ENCODE measurements around the gene FAM83F. TPM values are rescaled to one million over a fixed set of nuclear protein-coding genes. Genes with fewer than 3 reads are reported as not detected.

FAM83F gene
- polyA plus RNA-seq, 1 donor (not counting 4 experiments of a cell fraction or from before 2014, with no cell fraction given) = 22.8 TPM

DNA sequence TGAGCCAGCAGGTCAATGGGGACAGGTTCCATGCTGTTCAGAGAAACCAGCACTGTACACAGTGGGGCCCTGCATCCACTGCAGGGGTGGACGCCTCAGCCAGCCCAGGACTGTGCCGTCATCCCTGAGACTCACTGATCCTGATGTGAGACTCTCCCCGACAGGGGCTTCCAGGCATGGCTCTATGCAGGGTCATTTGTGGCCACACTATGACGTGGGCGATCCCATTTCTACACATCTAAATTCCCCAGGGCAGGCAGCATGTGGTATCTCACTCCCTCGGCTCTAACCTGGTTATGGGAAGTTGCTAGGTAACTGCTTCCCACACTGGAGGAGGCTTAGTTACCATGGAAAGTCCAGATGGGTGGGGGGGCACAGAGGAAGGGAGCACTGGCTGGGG lies 14.2 kb upstream of the FAM83F start:
- no peak overlapping the region for H2AFZ ChIP-seq (ENCODE audit: control insufficient read depth, low read length)
- H3K27me3 ChIP-seq (ENCODE audit: control insufficient read depth, extremely low read depth, insufficient read depth, low read length) = peaks cover 16% of the 10 kb centered on the region

DNA sequence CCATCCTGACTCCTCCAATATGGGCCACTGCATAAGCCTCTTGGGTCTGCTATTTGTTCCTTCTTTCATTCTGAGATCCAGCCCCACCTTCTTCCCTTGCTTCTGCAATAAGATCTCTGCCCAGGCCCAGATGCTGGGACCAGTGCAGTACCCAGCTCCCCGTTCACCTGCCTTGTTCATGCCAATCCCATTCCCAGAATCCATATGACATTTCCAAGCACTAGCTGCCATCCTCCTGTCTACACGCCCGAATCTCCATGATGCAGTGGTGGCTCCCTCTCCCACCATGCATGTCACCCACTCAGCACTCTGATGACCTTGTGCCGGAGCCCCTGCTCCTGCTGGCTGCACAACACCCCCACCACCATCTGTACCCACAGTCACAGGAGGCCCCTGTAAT lies 11.4 kb upstream of the FAM83F start:
- dilution Hi-C loops (cut with MboI; ENCODE audit: extremely low pct_ligation_motif_present, low sequenced_read_pairs) = no loop called here

More for the DNA sequence above, 14.2 kb upstream of the FAM83F start:
- no peaks in the 10 kb centered on the region for H3K36me3 ChIP-seq (ENCODE audit: control insufficient read depth in 2 of 2, extremely low read depth in 1 of 2, insufficient read depth in 2 of 2, low read length in 2 of 2)
- DNase-seq (ENCODE audit: low read depth, low spot score) (no peak), FAIRE-seq (no peak)
- H3K9me1 ChIP-seq (ENCODE audit: control insufficient read depth, extremely low read depth, insufficient read depth, low read length) = no peaks in the 10 kb centered on the region
- dilution Hi-C loops (cut with MboI; ENCODE audit: extremely low pct_ligation_motif_present, low sequenced_read_pairs) = no loop called here
- no peak overlapping the region for H3K4me3 ChIP-seq (ENCODE audit: control insufficient read depth in 2 of 3, extremely low read depth in 1 of 3, insufficient read depth in 2 of 3, low read depth in 1 of 3, low read length in 3 of 3)
- H4K20me1 ChIP-seq (ENCODE audit: control insufficient read depth, extremely low read depth, insufficient read depth, low read length) = no peaks in the 10 kb centered on the region
- no peaks in the 10 kb centered on the region for H3K79me2 ChIP-seq (ENCODE audit: control insufficient read depth, insufficient read depth, low read length)
- peaks cover 20% of the 10 kb centered on the region for H3K4me1 ChIP-seq (ENCODE audit: control insufficient read depth, extremely low read depth, insufficient read depth, low read length)
- H3K9me3 ChIP-seq (ENCODE audit: control insufficient read depth, low read depth, low read length) = no peaks in the 10 kb centered on the region
- no peak overlapping the region for H3K4me2 ChIP-seq (ENCODE audit: control insufficient read depth, extremely low read depth, insufficient read depth, low read depth, low read length)
- H3K27ac ChIP-seq (ENCODE audit: control insufficient read depth, insufficient read depth, low read length) = no peak overlapping the region
- TF ChIP-seq, protein P1, sequence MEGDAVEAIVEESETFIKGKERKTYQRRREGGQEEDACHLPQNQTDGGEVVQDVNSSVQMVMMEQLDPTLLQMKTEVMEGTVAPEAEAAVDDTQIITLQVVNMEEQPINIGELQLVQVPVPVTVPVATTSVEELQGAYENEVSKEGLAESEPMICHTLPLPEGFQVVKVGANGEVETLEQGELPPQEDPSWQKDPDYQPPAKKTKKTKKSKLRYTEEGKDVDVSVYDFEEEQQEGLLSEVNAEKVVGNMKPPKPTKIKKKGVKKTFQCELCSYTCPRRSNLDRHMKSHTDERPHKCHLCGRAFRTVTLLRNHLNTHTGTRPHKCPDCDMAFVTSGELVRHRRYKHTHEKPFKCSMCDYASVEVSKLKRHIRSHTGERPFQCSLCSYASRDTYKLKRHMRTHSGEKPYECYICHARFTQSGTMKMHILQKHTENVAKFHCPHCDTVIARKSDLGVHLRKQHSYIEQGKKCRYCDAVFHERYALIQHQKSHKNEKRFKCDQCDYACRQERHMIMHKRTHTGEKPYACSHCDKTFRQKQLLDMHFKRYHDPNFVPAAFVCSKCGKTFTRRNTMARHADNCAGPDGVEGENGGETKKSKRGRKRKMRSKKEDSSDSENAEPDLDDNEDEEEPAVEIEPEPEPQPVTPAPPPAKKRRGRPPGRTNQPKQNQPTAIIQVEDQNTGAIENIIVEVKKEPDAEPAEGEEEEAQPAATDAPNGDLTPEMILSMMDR (optimal IDR thresholded peaks at IDR 0.05 in 1 of 3, IDR thresholded peaks at IDR 0.05 in 1 of 3, conservative IDR thresholded peaks at IDR 0.05 in 1 of 3; ENCODE audit: extremely low read depth in 1 of 3, insufficient read depth in 2 of 3, low read length in 3 of 3) = no peak
- TF ChIP-seq EZH2 (IDR thresholded peaks at IDR 0.05; ENCODE audit: low read length) = no peak
- H3K9ac ChIP-seq (ENCODE audit: control insufficient read depth, extremely low read depth, insufficient read depth, low read length) = no peak overlapping the region

More for the DNA sequence above, 11.4 kb upstream of the FAM83F start:
- TF ChIP-seq EZH2 (IDR thresholded peaks at IDR 0.05; ENCODE audit: low read length) = no peak
- TF ChIP-seq, protein P1 (optimal IDR thresholded peaks at IDR 0.05 in 1 of 3, IDR thresholded peaks at IDR 0.05 in 1 of 3, conservative IDR thresholded peaks at IDR 0.05 in 1 of 3; ENCODE audit: extremely low read depth in 1 of 3, insufficient read depth in 2 of 3, low read length in 3 of 3) = no peak
- no peak overlapping the region for H3K4me2 ChIP-seq (ENCODE audit: control insufficient read depth, extremely low read depth, insufficient read depth, low read depth, low read length)
- no peak overlapping the region for H3K4me3 ChIP-seq (ENCODE audit: control insufficient read depth in 2 of 3, extremely low read depth in 1 of 3, insufficient read depth in 2 of 3, low read depth in 1 of 3, low read length in 3 of 3)
- no peaks in the 10 kb centered on the region for H3K9me1 ChIP-seq (ENCODE audit: control insufficient read depth, extremely low read depth, insufficient read depth, low read length)
- H3K27me3 ChIP-seq (ENCODE audit: control insufficient read depth, extremely low read depth, insufficient read depth, low read length) = peaks cover 4% of the 10 kb centered on the region
- H4K20me1 ChIP-seq (ENCODE audit: control insufficient read depth, extremely low read depth, insufficient read depth, low read length) = no peaks in the 10 kb centered on the region
- DNase-seq (ENCODE audit: low read depth, low spot score) (no peak), FAIRE-seq (no peak)
- H3K79me2 ChIP-seq (ENCODE audit: control insufficient read depth, insufficient read depth, low read length) = no peaks in the 10 kb centered on the region
- H2AFZ ChIP-seq (ENCODE audit: control insufficient read depth, low read length) = no peak overlapping the region
- H3K9me3 ChIP-seq (ENCODE audit: control insufficient read depth, low read depth, low read length) = no peaks in the 10 kb centered on the region
- H3K9ac ChIP-seq (ENCODE audit: control insufficient read depth, extremely low read depth, insufficient read depth, low read length) = no peak overlapping the region
- H3K4me1 ChIP-seq (ENCODE audit: control insufficient read depth, extremely low read depth, insufficient read depth, low read length) = peaks cover 27% of the 10 kb centered on the region
- H3K27ac ChIP-seq (ENCODE audit: control insufficient read depth, insufficient read depth, low read length) = no peak overlapping the region
- no peaks in the 10 kb centered on the region for H3K36me3 ChIP-seq (ENCODE audit: control insufficient read depth in 2 of 2, extremely low read depth in 1 of 2, insufficient read depth in 2 of 2, low read length in 2 of 2)
